Nephron progenitor cell (in vitro differentiated cells): Measurements from ENCODE around the gene RGS8.

Experiments used
- DNase-seq: peaks from one replicate; pipeline ENCODE4 v3.0.0; 2021
- H3K27ac Mint-ChIP-seq: 2 replicates; pipeline ENCODE4 v1.8.0; 2021; ENCODE audit warnings: mild to moderate bottlenecking, moderate library complexity, mixed read lengths
- H3K27me3 Mint-ChIP-seq: 2 replicates; pipeline ENCODE4 v1.8.0; 2021; ENCODE audit warnings: mild to moderate bottlenecking, low read depth, mixed read lengths; ENCODE audit not compliant: poor library complexity
- H3K36me3 Mint-ChIP-seq: 2 replicates; pipeline ENCODE4 v1.8.0; 2021; ENCODE audit warnings: low read depth, mixed read lengths
- H3K4me1 Mint-ChIP-seq: 2 replicates; pipeline ENCODE4 v1.8.0; 2021; ENCODE audit warnings: mixed read lengths
- H3K4me3 Mint-ChIP-seq: 2 replicates; pipeline ENCODE4 v1.8.0; 2021; ENCODE audit warnings: mild to moderate bottlenecking, moderate library complexity, mixed read lengths
- H3K9me3 Mint-ChIP-seq: 2 replicates; pipeline ENCODE4 v1.8.0; 2021; ENCODE audit warnings: mild to moderate bottlenecking, moderate library complexity, mixed read lengths
- TF ChIP-seq, protein P1 (sequence below): fragments of 200-600 bp; sonication (generic); IDR thresholded peaks from 2 replicates; pipeline ENCODE4 v1.5.0; 2021; ENCODE audit warnings: antibody characterized with exemption

The RGS8 gene

GRCh38 chr1:182709225-182709764, 24.9 kb upstream of the RGS8 start:
- H3K27me3 Mint-ChIP-seq: peaks cover 10% of the 10 kb centered on the region
- H3K9me3 Mint-ChIP-seq: no peaks in the 10 kb centered on the region
- no peak overlapping the region for H3K27ac Mint-ChIP-seq
- no peak for DNase-seq
- H3K4me1 Mint-ChIP-seq: peaks cover 5% of the 10 kb centered on the region
- H3K36me3 Mint-ChIP-seq: no peaks in the 10 kb centered on the region
- no peak overlapping the region for H3K4me3 Mint-ChIP-seq
- TF ChIP-seq, protein P1, sequence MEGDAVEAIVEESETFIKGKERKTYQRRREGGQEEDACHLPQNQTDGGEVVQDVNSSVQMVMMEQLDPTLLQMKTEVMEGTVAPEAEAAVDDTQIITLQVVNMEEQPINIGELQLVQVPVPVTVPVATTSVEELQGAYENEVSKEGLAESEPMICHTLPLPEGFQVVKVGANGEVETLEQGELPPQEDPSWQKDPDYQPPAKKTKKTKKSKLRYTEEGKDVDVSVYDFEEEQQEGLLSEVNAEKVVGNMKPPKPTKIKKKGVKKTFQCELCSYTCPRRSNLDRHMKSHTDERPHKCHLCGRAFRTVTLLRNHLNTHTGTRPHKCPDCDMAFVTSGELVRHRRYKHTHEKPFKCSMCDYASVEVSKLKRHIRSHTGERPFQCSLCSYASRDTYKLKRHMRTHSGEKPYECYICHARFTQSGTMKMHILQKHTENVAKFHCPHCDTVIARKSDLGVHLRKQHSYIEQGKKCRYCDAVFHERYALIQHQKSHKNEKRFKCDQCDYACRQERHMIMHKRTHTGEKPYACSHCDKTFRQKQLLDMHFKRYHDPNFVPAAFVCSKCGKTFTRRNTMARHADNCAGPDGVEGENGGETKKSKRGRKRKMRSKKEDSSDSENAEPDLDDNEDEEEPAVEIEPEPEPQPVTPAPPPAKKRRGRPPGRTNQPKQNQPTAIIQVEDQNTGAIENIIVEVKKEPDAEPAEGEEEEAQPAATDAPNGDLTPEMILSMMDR: no peak

GRCh38 chr1:182707122-182707521, 22.7 kb upstream of the RGS8 start:
- no peak for DNase-seq
- no peaks in the 10 kb centered on the region for H3K36me3 Mint-ChIP-seq
- H3K27ac Mint-ChIP-seq: no peak overlapping the region

GRCh38 chr1:182704677-182705076, 20.3 kb upstream of the RGS8 start:
- TF ChIP-seq, protein P1: no peak
- H3K27ac Mint-ChIP-seq: no peak overlapping the region
- no peaks in the 10 kb centered on the region for H3K36me3 Mint-ChIP-seq
- no peak for DNase-seq
- H3K9me3 Mint-ChIP-seq: no peaks in the 10 kb centered on the region
- no peak overlapping the region for H3K4me3 Mint-ChIP-seq
- H3K4me1 Mint-ChIP-seq: peaks cover 25% of the 10 kb centered on the region
- peaks cover 7% of the 10 kb centered on the region for H3K27me3 Mint-ChIP-seq

More at GRCh38 chr1:182707122-182707521, 22.7 kb upstream of the RGS8 start:
- H3K9me3 Mint-ChIP-seq: no peaks in the 10 kb centered on the region
- peaks cover 7% of the 10 kb centered on the region for H3K4me1 Mint-ChIP-seq
- peaks cover 3% of the 10 kb centered on the region for H3K27me3 Mint-ChIP-seq
- no peak overlapping the region for H3K4me3 Mint-ChIP-seq
- TF ChIP-seq, protein P1: no peak

DNA sequence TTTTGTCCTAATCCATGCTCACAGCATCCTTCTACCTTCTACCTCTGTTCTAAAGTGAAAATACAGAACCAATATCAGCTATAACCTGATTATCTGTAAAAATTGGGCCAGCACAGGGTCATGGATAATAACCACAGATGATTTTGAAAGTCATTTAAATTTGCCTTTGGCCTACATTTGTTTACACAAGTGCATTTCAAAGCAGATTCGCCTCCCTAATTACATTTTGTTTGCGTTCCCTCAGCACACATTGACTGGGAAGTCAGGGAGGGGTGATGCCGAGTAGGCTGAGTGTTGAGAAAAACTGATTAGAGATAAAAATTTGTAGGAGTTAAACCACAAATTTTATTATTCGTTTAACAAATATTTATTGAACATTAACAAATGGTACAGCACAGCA, 19.2 kb upstream of the RGS8 start:
- H3K9me3 Mint-ChIP-seq: no peaks in the 10 kb centered on the region
- H3K4me1 Mint-ChIP-seq: peaks cover 37% of the 10 kb centered on the region
- peaks cover 7% of the 10 kb centered on the region for H3K27me3 Mint-ChIP-seq
- no peak for DNase-seq
- TF ChIP-seq, protein P1: no peak
- H3K27ac Mint-ChIP-seq: no peak overlapping the region
- H3K4me3 Mint-ChIP-seq: no peak overlapping the region
- H3K36me3 Mint-ChIP-seq: no peaks in the 10 kb centered on the region

- no peaks in the 10 kb centered on the region for H3K36me3 Mint-ChIP-seq
- TF ChIP-seq, protein P1: no peak
- H3K4me3 Mint-ChIP-seq: no peak overlapping the region
- no peak for DNase-seq
- peaks cover 7% of the 10 kb centered on the region for H3K27me3 Mint-ChIP-seq
- no peaks in the 10 kb centered on the region for H3K9me3 Mint-ChIP-seq
- H3K27ac Mint-ChIP-seq: no peak overlapping the region
- H3K4me1 Mint-ChIP-seq: peaks cover 38% of the 10 kb centered on the region
These were observed 18.6 kb upstream of the RGS8 start for GRCh38 chr1:182702826-182703524.

DNA sequence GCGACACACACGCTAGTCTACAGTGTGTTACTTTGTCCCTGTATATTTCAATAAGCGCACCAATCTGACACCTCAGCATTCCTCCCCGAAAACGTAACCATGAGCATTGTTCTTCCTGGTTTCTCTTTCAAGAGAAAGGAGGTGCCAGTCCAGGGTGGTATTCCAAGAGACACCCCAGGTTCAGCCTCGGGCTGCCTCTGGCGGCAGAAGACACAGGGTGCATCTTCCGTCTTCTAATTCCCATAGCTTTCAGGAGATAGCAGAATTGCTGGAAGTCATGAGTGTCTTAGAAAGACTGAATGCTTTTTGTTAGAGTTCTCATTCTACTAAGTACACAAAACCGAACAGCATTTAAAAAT, 15.9 kb upstream of the RGS8 start:
- TF ChIP-seq, protein P1: no peak
- peak overlapping the region; percentile 49 for H3K4me3 Mint-ChIP-seq
- peaks cover 38% of the 10 kb centered on the region for H3K4me1 Mint-ChIP-seq
- H3K27me3 Mint-ChIP-seq: peaks cover 13% of the 10 kb centered on the region
- no peaks in the 10 kb centered on the region for H3K9me3 Mint-ChIP-seq
- H3K27ac Mint-ChIP-seq: no peak overlapping the region
- DNase-seq: no peak
- no peaks in the 10 kb centered on the region for H3K36me3 Mint-ChIP-seq
